ENCODE results near the gene SFTPD. TPM values are rescaled to one million over a fixed set of nuclear protein-coding genes. Genes with fewer than 3 reads are reported as not detected.
"Not testable (repeated sequence)": the region's sequence is repeated elsewhere in the genome, so short reads cannot be mapped to it uniquely, and the experiment has no call there.

SFTPD gene
- total RNA-seq, 1 experiment from 2014 or later, result 0.22 TPM

- Histone ChIP-seq H3K4me3 (no peak overlapping the region), H3K36me3 (0 out of 2 replicates have a peak, but pooled peaks cover 11% of the 10 kb centered on the region), H3K27ac (no peak overlapping the region), H3K27me3 (no peaks in the 10 kb centered on the region), H3K9me3 (replicated peaks) (no peaks in the 10 kb centered on the region), H3K4me1 (no peaks in the 10 kb centered on the region)
- DNase-seq, result no peak
Observed at GRCh38 chr10:79923145-79923544, 25.8 kb downstream of the SFTPD start.

GRCh38 chr10:79922011-79922412, 26.9 kb downstream of the SFTPD start:
- H3K9me3 ChIP-seq (replicated peaks); H3K27ac ChIP-seq: not testable (repeated sequence)
- H3K36me3 ChIP-seq, result 0 out of 2 replicates have a peak, but pooled peaks cover 11% of the 10 kb centered on the region

GRCh38 chr10:79915838-79916237, 33.1 kb downstream of the SFTPD start:
- not testable (repeated sequence) for H3K36me3 ChIP-seq; H3K27ac ChIP-seq; H3K4me3 ChIP-seq; H3K9me3 ChIP-seq (replicated peaks); H3K27me3 ChIP-seq; DNase-seq; H3K4me1 ChIP-seq

More at GRCh38 chr10:79922011-79922412, 26.9 kb downstream of the SFTPD start:
- not testable (repeated sequence) for DNase-seq, H3K4me3 ChIP-seq, H3K4me1 ChIP-seq, H3K27me3 ChIP-seq

GRCh38 chr10:79914512-79914911, 34.4 kb downstream of the SFTPD start:
- H3K4me1 ChIP-seq; H3K9me3 ChIP-seq (replicated peaks); DNase-seq; H3K4me3 ChIP-seq; H3K27me3 ChIP-seq; H3K27ac ChIP-seq; H3K36me3 ChIP-seq: not testable (repeated sequence)

- Histone ChIP-seq H3K36me3 (peaks cover 14% of the 10 kb centered on the region), H3K4me3 (no peak overlapping the region), H3K4me1 (no peaks in the 10 kb centered on the region), H3K27ac (no peak overlapping the region), H3K9me3 (replicated peaks) (no peaks in the 10 kb centered on the region), H3K27me3 (no peaks in the 10 kb centered on the region)
- no peak for DNase-seq
Observed at GRCh38 chr10:79910836-79911235, 38.1 kb downstream of the SFTPD start.

- H3K4me3 ChIP-seq, result no peak overlapping the region
- no peaks in the 10 kb centered on the region for H3K9me3 ChIP-seq (replicated peaks)
- no peak for DNase-seq
- H3K4me1 ChIP-seq, result no peaks in the 10 kb centered on the region
- H3K27me3 ChIP-seq, result no peaks in the 10 kb centered on the region
- H3K27ac ChIP-seq, result no peak overlapping the region
- peaks cover 14% of the 10 kb centered on the region for H3K36me3 ChIP-seq
Observed at GRCh38 chr10:79910344-79910743, 38.6 kb downstream of the SFTPD start.

- no peaks in the 10 kb centered on the region for H3K27me3 ChIP-seq
- H3K9me3 ChIP-seq (replicated peaks), result no peaks in the 10 kb centered on the region
- H3K4me1 ChIP-seq, result no peaks in the 10 kb centered on the region
- peak; percentile 24 to 50 for DNase-seq
- peak overlapping the region; percentile 67 for H3K4me3 ChIP-seq
- H3K36me3 ChIP-seq, result peaks cover 7% of the 10 kb centered on the region; the same call in 1 of the 2 replicates
- H3K27ac ChIP-seq, result peak overlapping the region; percentile 66
Observed at GRCh38 chr10:79905322-79906314, 43.3 kb downstream of the SFTPD start.

- Histone ChIP-seq H3K36me3 (0 out of 2 replicates have a peak, but pooled peaks cover 5% of the 10 kb centered on the region), H3K4me3 (peak overlapping the region; percentile 67), H3K4me1 (no peaks in the 10 kb centered on the region), H3K27ac (peak overlapping the region; percentile 66), H3K9me3 (replicated peaks) (no peaks in the 10 kb centered on the region), H3K27me3 (no peaks in the 10 kb centered on the region)
- DNase-seq, result peak; percentile 88
Observed at GRCh38 chr10:79904671-79905321, 44.1 kb downstream of the SFTPD start.

GRCh38 chr10:79901571-79901970, 47.3 kb downstream of the SFTPD start:
- H3K4me3 ChIP-seq; DNase-seq; H3K4me1 ChIP-seq; H3K27ac ChIP-seq; H3K36me3 ChIP-seq; H3K27me3 ChIP-seq; H3K9me3 ChIP-seq (replicated peaks): not testable (repeated sequence)

GRCh38 chr10:79898597-79899325, 50.1 kb downstream of the SFTPD start:
- Histone ChIP-seq H3K27ac (no peak overlapping the region), H3K36me3 (no peaks in the 10 kb centered on the region)

GRCh38 chr10:79892896-79893295, 56.0 kb downstream of the SFTPD start:
- H3K4me1 ChIP-seq; H3K27ac ChIP-seq; H3K27me3 ChIP-seq; H3K4me3 ChIP-seq; H3K9me3 ChIP-seq (replicated peaks); DNase-seq; H3K36me3 ChIP-seq: not testable (repeated sequence)

More at GRCh38 chr10:79898597-79899325, 50.1 kb downstream of the SFTPD start:
- no peak overlapping the region for H3K4me3 ChIP-seq
- DNase-seq, result no peak
- H3K27me3 ChIP-seq, result no peaks in the 10 kb centered on the region
- no peaks in the 10 kb centered on the region for H3K9me3 ChIP-seq (replicated peaks)
- H3K4me1 ChIP-seq, result no peaks in the 10 kb centered on the region

GRCh38 chr10:79890469-79890868, 58.4 kb downstream of the SFTPD start:
- Histone ChIP-seq H3K27ac (no peak overlapping the region), H3K27me3 (no peaks in the 10 kb centered on the region), H3K4me1 (no peaks in the 10 kb centered on the region), H3K9me3 (replicated peaks) (no peaks in the 10 kb centered on the region), H3K4me3 (no peak overlapping the region), H3K36me3 (no peaks in the 10 kb centered on the region)
- no peak for DNase-seq

GRCh38 chr10:79888984-79889383, 59.9 kb downstream of the SFTPD start:
- not testable (repeated sequence) for H3K27ac ChIP-seq; H3K4me1 ChIP-seq; H3K4me3 ChIP-seq; H3K9me3 ChIP-seq (replicated peaks); H3K36me3 ChIP-seq; H3K27me3 ChIP-seq
- peak in 1 of 2 experiments; percentile 16 for DNase-seq

Measured in SJCRH30 (cell line).